H1 (cell line): Measurements from ENCODE around the gene HOXB7. TPM values are rescaled to one million over a fixed set of nuclear protein-coding genes. Genes with fewer than 3 reads are reported as not detected.
A peak's percentile ranks its signal among the peaks of the same experiment; 100 is the strongest.

Experiments used
- CTCF ChIA-PET: fragments of 300-600 bp; sonication (Branson Sonifier 250); formaldehyde crosslinking; loops from one replicate; lab custom pipeline; 2021; ENCODE audit not compliant: partially characterized antibody; lab: Charles Lee
- POLR2A ChIA-PET: fragments of 300-600 bp; sonication (Branson Sonifier 250); formaldehyde crosslinking; loops from one replicate; lab custom pipeline; 2021; ENCODE audit warnings: inconsistent platforms; ENCODE audit not compliant: partially characterized antibody; lab: Charles Lee
- DNase-seq, 2 experiments: peaks; one replicate each; pipeline versions ENCODE4 v3.0.0 to v3.0.0-alpha.2; 2010 to 2022; ENCODE audit warnings: low spot score in 2 of 2, low read depth in 1 of 2, mixed read lengths in 1 of 2
- FAIRE-seq: peaks from 2 replicates; lab custom pipeline; 2011; peaks lifted over from hg19 to GRCh38; lab: Jason Lieb, UNC
- H2AFZ ChIP-seq: 2 replicates; pipeline ENCODE4 v1.8.1; 2012; ENCODE audit warnings: low read length, inconsistent platforms
- H2AK5ac ChIP-seq: 2 replicates; pipeline ENCODE4 v1.6.1; 2013; ENCODE audit warnings: low read depth, low read length
- H2BK120ac ChIP-seq: replicated peaks from 2 replicates; pipeline ENCODE3; 2013; ENCODE audit warnings: low read depth, low read length, inconsistent platforms
- H2BK12ac ChIP-seq: 2 replicates; pipeline ENCODE4 v1.6.1; 2013; ENCODE audit warnings: low read depth, low read length
- H2BK15ac ChIP-seq: 2 replicates; pipeline ENCODE4 v1.6.1; 2013; ENCODE audit warnings: low read length
- H2BK20ac ChIP-seq: 2 replicates; pipeline ENCODE4 v1.6.1; 2013; ENCODE audit warnings: low read length
- H2BK5ac ChIP-seq: 2 replicates; pipeline ENCODE4 v1.6.1; 2013; ENCODE audit warnings: low read depth, low read length
- H3K14ac ChIP-seq: 2 replicates; pipeline ENCODE4 v1.6.1; 2013; ENCODE audit warnings: inconsistent platforms; ENCODE audit not compliant: insufficient read length
- H3K18ac ChIP-seq: 2 replicates; pipeline ENCODE4 v1.6.1; 2013; ENCODE audit warnings: low read length; ENCODE audit errors: extremely low read depth
- H3K23ac ChIP-seq: 2 replicates; pipeline ENCODE4 v1.6.1; 2013; ENCODE audit warnings: inconsistent platforms; ENCODE audit not compliant: insufficient read length
- H3K23me2 ChIP-seq: 2 replicates; pipeline ENCODE4 v1.6.1; 2013; ENCODE audit warnings: low read depth, low read length
- H3K27ac ChIP-seq: 2 replicates; pipeline ENCODE4 v1.6.1; 2011; ENCODE audit warnings: low read depth, low read length, inconsistent platforms
- H3K27me3 ChIP-seq, 4 experiments: replicated peaks in 1 of 4; 1 replicate in 1 of 4; 2 replicates in 3 of 4; pipeline versions ENCODE4 v1.6.1 to v1.8.1; 2011 to 2013; ENCODE audit warnings: low read length in 3 of 4, mild to moderate bottlenecking in 3 of 4, inconsistent platforms in 2 of 4, mixed read lengths in 2 of 4, moderate library complexity in 1 of 4; ENCODE audit not compliant: control insufficient read depth in 3 of 4, insufficient read depth in 3 of 4; ENCODE audit errors: extremely low read depth in 1 of 4
- H3K36me3 ChIP-seq, 4 experiments: 2 replicates each; pipeline versions ENCODE4 v1.6.1 to v1.8.1; 2011 to 2013; ENCODE audit warnings: mild to moderate bottlenecking in 4 of 4, low read length in 3 of 4, moderate library complexity in 2 of 4, control low read depth in 1 of 4, inconsistent platforms in 1 of 4; ENCODE audit not compliant: insufficient read depth in 4 of 4, control insufficient read depth in 2 of 4
- H3K4ac ChIP-seq: replicated peaks from 2 replicates; pipeline ENCODE3; 2013; ENCODE audit warnings: low read length, low read depth, mixed read lengths, inconsistent platforms; ENCODE audit not compliant: insufficient read length
- H3K4me1 ChIP-seq, 4 experiments: replicated peaks in 1 of 4; 1 replicate in 1 of 4; 2 replicates in 3 of 4; pipeline versions ENCODE4 v1.6.1 to v1.8.1; 2011 to 2013; ENCODE audit warnings: low read length in 3 of 4, inconsistent platforms in 2 of 4, mixed read lengths in 1 of 4; ENCODE audit not compliant: insufficient read depth in 4 of 4, control insufficient read depth in 3 of 4
- H3K4me2 ChIP-seq, 2 experiments: 2 replicates each; pipeline versions ENCODE4 v1.6.1 to v1.8.1; 2011 to 2013; ENCODE audit warnings: low read depth in 2 of 2, low read length in 2 of 2, control low read depth in 1 of 2, inconsistent platforms in 1 of 2, mild to moderate bottlenecking in 1 of 2; ENCODE audit not compliant: insufficient read depth in 1 of 2
- H3K4me3 ChIP-seq, 4 experiments: fragments of 200-600, 300-600 bp in 1 of 4; sonication (generic), shearing (Covaris generic), sonication (Bioruptor Twin) in 1 of 4; 2 replicates each; pipeline versions ENCODE4 v1.5.1 to v1.8.1; 2011 to 2016; ENCODE audit warnings: low read length in 4 of 4, low read depth in 3 of 4, control low read depth in 2 of 4, inconsistent platforms in 2 of 4, mild to moderate bottlenecking in 2 of 4, mixed read lengths in 1 of 4, moderate library complexity in 1 of 4; ENCODE audit not compliant: insufficient read depth in 2 of 4; ENCODE audit errors: extremely low read depth in 1 of 4
- H3K56ac ChIP-seq: replicated peaks from 2 replicates; pipeline ENCODE3; 2013; ENCODE audit warnings: low read depth, mild to moderate bottlenecking, mixed read lengths, low read length, inconsistent platforms; ENCODE audit not compliant: insufficient read length
- H3K79me1 ChIP-seq: 2 replicates; pipeline ENCODE4 v1.6.1; 2013; ENCODE audit warnings: low read depth, low read length, control low read depth
- H3K79me2 ChIP-seq, 2 experiments: 2 replicates each; pipeline versions ENCODE4 v1.6.1 to v1.8.1; 2012 to 2013; ENCODE audit warnings: low read length in 2 of 2, mild to moderate bottlenecking in 2 of 2, inconsistent platforms in 1 of 2; ENCODE audit not compliant: insufficient read depth in 2 of 2, control insufficient read depth in 1 of 2
- H3K9ac ChIP-seq, 4 experiments: replicated peaks in 1 of 4; 1 replicate in 1 of 4; 2 replicates in 3 of 4; pipeline versions ENCODE4 v1.6.1 to v1.8.1; 2011 to 2013; ENCODE audit warnings: low read depth in 3 of 4, low read length in 3 of 4, control low read depth in 2 of 4, mild to moderate bottlenecking in 2 of 4, moderate library complexity in 2 of 4, inconsistent platforms in 1 of 4; ENCODE audit errors: extremely low read depth in 1 of 4
- H3K9me3 ChIP-seq, 2 experiments: 2 replicates each; pipeline versions ENCODE4 v1.6.1 to v1.8.1; 2012 to 2013; ENCODE audit warnings: mild to moderate bottlenecking in 2 of 2, moderate library complexity in 2 of 2, control low read depth in 1 of 2, inconsistent platforms in 1 of 2, low read depth in 1 of 2, low read length in 1 of 2, mixed read lengths in 1 of 2; ENCODE audit not compliant: insufficient read depth in 2 of 2
- H4K20me1 ChIP-seq, 2 experiments: replicated peaks in 1 of 2; 2 replicates each; pipeline versions ENCODE3 to v1.8.1; 2011 to 2013; ENCODE audit warnings: inconsistent platforms in 2 of 2, low read length in 2 of 2, mild to moderate bottlenecking in 1 of 2; ENCODE audit not compliant: insufficient read depth in 2 of 2, control insufficient read depth in 1 of 2
- H4K5ac ChIP-seq: 2 replicates; pipeline ENCODE4 v1.6.1; 2013; ENCODE audit warnings: low read length, low read depth, mixed read lengths, inconsistent platforms; ENCODE audit not compliant: insufficient read length
- H4K8ac ChIP-seq: 2 replicates; pipeline ENCODE4 v1.8.0; 2013; ENCODE audit warnings: mild to moderate bottlenecking, moderate library complexity, low read length, inconsistent platforms; ENCODE audit not compliant: insufficient read depth; ENCODE audit errors: extremely low read depth
- H4K91ac ChIP-seq: replicated peaks from 2 replicates; pipeline ENCODE3; 2013; ENCODE audit warnings: low read length, mixed read lengths, inconsistent platforms; ENCODE audit not compliant: insufficient read length
- EZH2 ChIP-seq: fragments of 200-600 bp; sonication (generic); IDR thresholded peaks from 2 replicates; pipeline ENCODE4 v1.7.1; 2012; ENCODE audit warnings: low read depth, mild to moderate bottlenecking, moderate library complexity, low read length, inconsistent platforms; ENCODE audit not compliant: severe bottlenecking
- TAF7 ChIP-seq: optimal IDR thresholded peaks from 2 replicates; pipeline ENCODE3; 2011; ENCODE audit warnings: low read depth, mild to moderate bottlenecking, inconsistent platforms, low read length, moderate library complexity, borderline replicate concordance
- WGBS, 2 experiments: shearing (Covaris generic) in 1 of 2; methylation state at CpG; one replicate each; pipeline versions ENCODE4 v1.1.6 to v1.1.7; 2013 to 2015; ENCODE audit warnings: low lambda C conversion rate in 2 of 2, mixed read lengths in 2 of 2, inconsistent platforms in 1 of 2, low coverage in 1 of 2, missing lambda C conversion rate in 1 of 2; ENCODE audit not compliant: insufficient replicate concordance in 2 of 2, insufficient coverage in 1 of 2, insufficient read length in 1 of 2; ENCODE audit errors: extremely low coverage in 1 of 2, missing lambda C conversion rate in 1 of 2; 5-methylcytosine and 5-hydroxymethylcytosine counted together
- polyA plus RNA-seq, 7 experiments: library from polyadenylated mRNA; depleted of rRNA in 3 of 7; stranded (reverse) in 5 of 7; unstranded in 2 of 7; fragments of >200 nt in 5 of 7; fragments of 200-250 nt in 2 of 7; gene quantifications; 1 replicate in 5 of 7; 2 replicates in 1 of 7; 4 replicates in 1 of 7; pipeline versions ENCODE4 v1.2.1 to v1.2.3, GENCODE V29; 2011 to 2013; ENCODE audit warnings: missing spikeins in 2 of 7, mixed read lengths in 2 of 7
- total RNA-seq: library from RNA; stranded (reverse); fragmentation: NEBNext Ultra II Directional; extraction: Animal tissue kit (Norgen Biotek cat#: 25700); gene quantifications from 2 replicates; pipeline ENCODE4 v1.2.1, GENCODE V29; 2021

Gene HOXB7
- total and polyA plus RNA-seq, 2 of the 8 experiments (the other 6 are each of a cell fraction or from before 2014, with no cell fraction given): not detected

- no peak overlapping the region for H4K8ac ChIP-seq
- no peak overlapping the region for H3K4ac ChIP-seq
- ChIA-PET CTCF (interaction anchor here (0.7 to 4.4 kb wide), 15 partner anchors 9 to 597 kb away, joined by 3 to 21 read pairs (median 4); partner anchors contain the start of gene HOXB5), POLR2A (interaction anchor here (0.9 to 1.9 kb wide), 2 partner anchors 9 to 35 kb away, joined by 3 to 4 read pairs; no protein-coding TSS in a partner anchor)
- H3K18ac ChIP-seq: no peak overlapping the region
- no peak overlapping the region for H3K14ac ChIP-seq
- H4K91ac ChIP-seq: no peak overlapping the region
- H2BK20ac ChIP-seq: no peak overlapping the region
- no peak overlapping the region for H3K27ac ChIP-seq
- no peaks in the 10 kb centered on the region for H3K9me3 ChIP-seq
- WGBS, 2 experiments: 19% methylated on average over 11 of the region's 11 CpGs; no CpG with 5 or more reads in 1 of the 2 experiments
- no peak overlapping the region for H3K56ac ChIP-seq
- H4K20me1 ChIP-seq: peaks cover 30 to 42% of the 10 kb centered on the region in 2 experiments
- DNase-seq (no peak), FAIRE-seq (no peak)
- no peaks in the 10 kb centered on the region for H3K79me2 ChIP-seq
- H3K4me3 ChIP-seq: no peak overlapping the region
- no peak overlapping the region for H2BK5ac ChIP-seq
- no peak overlapping the region for H2BK15ac ChIP-seq
- H2AK5ac ChIP-seq: peak overlapping the region; percentile 67; the same call in 1 of the 2 replicates
- no peak overlapping the region for H3K23ac ChIP-seq
- H3K27me3 ChIP-seq: peaks cover 98 to 100% (median 99%) of the 10 kb centered on the region in 4 experiments
- H2BK120ac ChIP-seq: no peak overlapping the region
- H2BK12ac ChIP-seq: peak overlapping the region; percentile 22; the same call in 1 of the 2 replicates
- H3K9ac ChIP-seq: no peak overlapping the region
- H3K79me1 ChIP-seq: no peaks in the 10 kb centered on the region
- H3K36me3 ChIP-seq: peaks cover 0 to 13% (median 0%) of the 10 kb centered on the region in 4 experiments; a peak in 1 of 8 replicates
- TF ChIP-seq TAF7: no peak
- peak; percentile 69 for TF ChIP-seq EZH2
- H3K4me2 ChIP-seq: no peak overlapping the region
- H4K5ac ChIP-seq: no peak overlapping the region
- H3K4me1 ChIP-seq: peaks cover 0 to 12% (median 7%) of the 10 kb centered on the region in 4 experiments; a peak in 6 of 7 replicates
- H3K23me2 ChIP-seq: no peaks in the 10 kb centered on the region; the same call in 1 of the 2 replicates
- H2AFZ ChIP-seq: no peak overlapping the region
Observed at GRCh38 chr17:48622857-48623256, 12.0 kb upstream of the HOXB7 start.
